DND-41 (cell line): Measurements from ENCODE around the gene PIK3CB.

Source experiments
- ATAC-seq: fragments of 200-7000 bp; cut with Tn5 transposase; 3 replicates; pipeline ENCODE4 v1.9.1; 2021; ENCODE audit warnings: low read depth; ENCODE audit not compliant: insufficient read depth
- DNase-seq: peaks from one replicate; pipeline ENCODE4 v3.0.0-alpha.2; 2020
- H2AFZ ChIP-seq: 2 replicates; pipeline ENCODE4 v1.6.0; 2012; ENCODE audit warnings: low read depth, low read length
- H3K27ac ChIP-seq: 2 replicates; pipeline ENCODE4 v1.5.1; 2012; ENCODE audit warnings: low read length, inconsistent platforms
- H3K27me3 ChIP-seq: fragments of 200-600 bp; sonication (generic); 2 replicates; pipeline ENCODE4 v1.6.0; 2012; ENCODE audit warnings: low read length, mild to moderate bottlenecking, inconsistent platforms; ENCODE audit not compliant: insufficient read depth, poor library complexity
- H3K36me3 ChIP-seq: 2 replicates; pipeline ENCODE4 v1.5.1; 2012; ENCODE audit warnings: low read length, inconsistent platforms; ENCODE audit not compliant: insufficient read depth
- H3K4me1 ChIP-seq: 2 replicates; pipeline ENCODE4 v1.5.1; 2012; ENCODE audit warnings: mild to moderate bottlenecking, low read length; ENCODE audit not compliant: insufficient read depth
- H3K4me2 ChIP-seq: 2 replicates; pipeline ENCODE4 v1.6.0; 2012; ENCODE audit warnings: mild to moderate bottlenecking, moderate library complexity, low read length, inconsistent platforms; ENCODE audit not compliant: insufficient read depth
- H3K4me3 ChIP-seq, 2 experiments: fragments of 200-600 bp in 1 of 2; shearing (Covaris generic) in 1 of 2; 2 replicates each; pipeline ENCODE4 v1.5.1; 2012 to 2016; ENCODE audit warnings: inconsistent platforms in 2 of 2, low read length in 2 of 2, mild to moderate bottlenecking in 2 of 2, low read depth in 1 of 2, moderate library complexity in 1 of 2
- H3K79me2 ChIP-seq: 2 replicates; pipeline ENCODE4 v1.6.0; 2012; ENCODE audit warnings: low read length, inconsistent platforms; ENCODE audit not compliant: insufficient read depth
- H3K9ac ChIP-seq: 2 replicates; pipeline ENCODE4 v1.6.0; 2012; ENCODE audit warnings: low read depth, mild to moderate bottlenecking, inconsistent platforms, low read length, moderate library complexity
- H3K9me3 ChIP-seq: 2 replicates; pipeline ENCODE4 v1.5.1; 2012; ENCODE audit warnings: low read length, moderate library complexity, mild to moderate bottlenecking, inconsistent platforms; ENCODE audit not compliant: insufficient read depth, severe bottlenecking
- H4K20me1 ChIP-seq: 2 replicates; pipeline ENCODE4 v1.6.0; 2012; ENCODE audit warnings: low read length; ENCODE audit not compliant: insufficient read depth
- EZH2 ChIP-seq: IDR thresholded peaks from 3 replicates; pipeline ENCODE4 v1.6.1; 2012; ENCODE audit warnings: borderline replicate concordance, low read depth, mild to moderate bottlenecking, moderate library complexity, low read length, inconsistent platforms; ENCODE audit not compliant: severe bottlenecking
- TF ChIP-seq, protein P1 (sequence below): IDR thresholded peaks from 2 replicates; pipeline ENCODE4 v1.5.1; 2012; ENCODE audit warnings: borderline replicate concordance, low read length, moderate library complexity, mild to moderate bottlenecking; ENCODE audit not compliant: poor library complexity, severe bottlenecking; ENCODE audit errors: extremely low read depth

The PIK3CB gene

DNA sequence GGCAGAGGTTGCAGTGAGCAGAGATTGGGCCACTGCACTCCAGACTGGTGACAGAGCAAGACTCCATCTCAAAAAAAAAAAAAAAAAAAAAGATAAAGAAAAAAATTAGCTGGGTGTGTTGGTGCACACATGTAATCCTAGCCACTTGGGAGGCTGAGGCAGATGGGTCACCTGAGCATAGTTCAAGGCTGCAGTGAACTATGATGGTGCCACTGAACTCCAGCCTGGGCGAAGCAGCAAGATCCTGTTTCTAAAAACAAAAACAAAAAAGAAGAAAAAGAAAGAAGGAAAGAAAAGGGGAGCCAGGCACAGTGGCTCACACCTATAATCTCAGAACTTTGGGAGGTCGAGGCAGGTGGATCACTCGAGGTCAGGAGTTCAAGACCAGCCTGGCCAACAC, 32.9 kb downstream of the PIK3CB start:
- Histone ChIP-seq H3K27ac (no peak overlapping the region), H3K27me3 (no peaks in the 10 kb centered on the region), H3K9ac (no peak overlapping the region), H3K79me2 (peaks cover 60% of the 10 kb centered on the region), H3K4me3 (no peak overlapping the region), H3K36me3 (no peaks in the 10 kb centered on the region), H2AFZ (no peak overlapping the region), H3K9me3 (no peaks in the 10 kb centered on the region), H3K4me2 (no peak overlapping the region), H3K4me1 (no peaks in the 10 kb centered on the region), H4K20me1 (peaks cover 17% of the 10 kb centered on the region; the same call in 1 of the 2 replicates)
- DNase-seq, result no peak
- no peak for ATAC-seq
- TF ChIP-seq, protein P1, sequence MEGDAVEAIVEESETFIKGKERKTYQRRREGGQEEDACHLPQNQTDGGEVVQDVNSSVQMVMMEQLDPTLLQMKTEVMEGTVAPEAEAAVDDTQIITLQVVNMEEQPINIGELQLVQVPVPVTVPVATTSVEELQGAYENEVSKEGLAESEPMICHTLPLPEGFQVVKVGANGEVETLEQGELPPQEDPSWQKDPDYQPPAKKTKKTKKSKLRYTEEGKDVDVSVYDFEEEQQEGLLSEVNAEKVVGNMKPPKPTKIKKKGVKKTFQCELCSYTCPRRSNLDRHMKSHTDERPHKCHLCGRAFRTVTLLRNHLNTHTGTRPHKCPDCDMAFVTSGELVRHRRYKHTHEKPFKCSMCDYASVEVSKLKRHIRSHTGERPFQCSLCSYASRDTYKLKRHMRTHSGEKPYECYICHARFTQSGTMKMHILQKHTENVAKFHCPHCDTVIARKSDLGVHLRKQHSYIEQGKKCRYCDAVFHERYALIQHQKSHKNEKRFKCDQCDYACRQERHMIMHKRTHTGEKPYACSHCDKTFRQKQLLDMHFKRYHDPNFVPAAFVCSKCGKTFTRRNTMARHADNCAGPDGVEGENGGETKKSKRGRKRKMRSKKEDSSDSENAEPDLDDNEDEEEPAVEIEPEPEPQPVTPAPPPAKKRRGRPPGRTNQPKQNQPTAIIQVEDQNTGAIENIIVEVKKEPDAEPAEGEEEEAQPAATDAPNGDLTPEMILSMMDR, result no peak
- no peak for TF ChIP-seq EZH2

DNA sequence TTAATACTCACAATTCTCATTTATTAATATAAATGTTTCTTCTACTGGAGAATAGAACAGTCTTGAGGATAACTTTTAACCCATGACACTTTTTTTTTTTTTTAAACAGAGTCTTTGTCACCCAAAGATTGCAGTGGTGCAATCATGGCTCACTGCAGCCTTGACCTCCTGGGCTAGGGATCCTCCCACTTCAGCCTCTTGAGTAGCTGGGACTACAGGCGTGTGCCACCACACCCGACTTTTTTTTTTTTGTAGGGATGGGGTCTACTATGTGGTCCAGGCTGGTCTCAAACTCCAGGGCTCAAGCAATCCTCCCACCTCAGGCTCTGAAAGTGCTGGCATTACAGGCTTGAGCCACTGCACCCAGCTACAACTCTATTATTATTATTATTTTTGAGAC, 34.5 kb downstream of the PIK3CB start:
- H3K9ac ChIP-seq, result no peak overlapping the region
- no peak for TF ChIP-seq EZH2
- TF ChIP-seq, protein P1, result no peak
- H3K27ac ChIP-seq, result no peak overlapping the region
- H3K36me3 ChIP-seq, result no peaks in the 10 kb centered on the region
- ATAC-seq (no peak), DNase-seq (no peak)
- H2AFZ ChIP-seq, result no peak overlapping the region
- no peak overlapping the region for H3K4me3 ChIP-seq
- no peaks in the 10 kb centered on the region for H3K9me3 ChIP-seq
- H4K20me1 ChIP-seq, result peaks cover 12% of the 10 kb centered on the region; the same call in 1 of the 2 replicates
- H3K27me3 ChIP-seq, result no peaks in the 10 kb centered on the region
- H3K79me2 ChIP-seq, result peaks cover 60% of the 10 kb centered on the region
- H3K4me1 ChIP-seq, result no peaks in the 10 kb centered on the region
- no peak overlapping the region for H3K4me2 ChIP-seq

DNA sequence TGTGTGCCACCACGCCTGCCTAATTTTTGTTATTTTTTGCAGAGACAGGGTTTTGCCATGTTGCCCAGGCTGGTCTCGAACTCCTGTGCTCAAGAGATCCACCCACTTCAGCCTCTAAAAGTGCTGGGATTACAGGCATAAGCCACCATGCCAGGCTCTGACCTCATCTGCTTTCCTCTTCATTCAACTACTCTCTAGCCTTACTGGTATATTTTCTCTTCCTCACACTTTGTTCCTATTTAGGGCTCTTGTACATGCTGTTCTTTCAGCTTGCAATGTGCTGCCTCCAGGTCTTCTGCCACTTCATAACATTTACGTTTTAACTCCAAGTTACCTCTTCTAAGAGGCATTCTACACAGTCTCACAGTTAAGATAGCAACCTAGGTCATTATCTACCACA, 34.9 kb downstream of the PIK3CB start:
- no peak overlapping the region for H3K9ac ChIP-seq
- no peaks in the 10 kb centered on the region for H3K9me3 ChIP-seq
- ATAC-seq, result no peak
- no peak overlapping the region for H2AFZ ChIP-seq
- no peak overlapping the region for H3K4me3 ChIP-seq
- no peaks in the 10 kb centered on the region for H3K4me1 ChIP-seq
- DNase-seq, result no peak
- peaks cover 60% of the 10 kb centered on the region for H3K79me2 ChIP-seq
- TF ChIP-seq EZH2, result no peak
- TF ChIP-seq, protein P1, result no peak
- peaks cover 12% of the 10 kb centered on the region; the same call in 1 of the 2 replicates for H4K20me1 ChIP-seq
- no peaks in the 10 kb centered on the region for H3K36me3 ChIP-seq
- no peaks in the 10 kb centered on the region for H3K27me3 ChIP-seq
- no peak overlapping the region for H3K4me2 ChIP-seq
- no peak overlapping the region for H3K27ac ChIP-seq

DNA sequence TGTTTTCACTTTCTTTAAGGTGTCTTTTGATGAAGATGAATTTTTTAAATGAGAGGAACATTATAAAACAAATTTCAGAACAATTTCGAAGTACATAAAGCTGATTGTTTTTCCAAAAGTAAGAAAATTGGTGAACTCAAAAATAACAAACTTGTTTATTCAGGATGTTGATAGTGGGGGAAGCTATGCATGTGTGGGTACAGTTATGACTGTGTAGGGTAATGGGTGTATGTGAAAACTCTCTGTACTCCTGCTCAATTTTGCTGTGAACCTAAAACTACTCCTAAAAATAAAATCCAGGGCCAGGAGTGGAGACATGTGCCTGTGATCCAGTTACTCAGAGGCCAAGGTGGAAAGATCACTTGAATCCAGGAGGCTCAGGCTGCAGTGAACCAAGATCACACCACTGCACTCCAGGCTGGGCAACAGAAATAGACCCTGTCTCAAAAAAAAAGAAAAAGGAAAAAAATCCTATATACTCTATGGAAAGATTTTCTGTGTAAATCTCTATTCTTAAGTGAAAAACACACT, 37.2 kb downstream of the PIK3CB start:
- Histone ChIP-seq H3K27me3 (no peaks in the 10 kb centered on the region), H3K79me2 (peaks cover 51% of the 10 kb centered on the region), H2AFZ (no peak overlapping the region), H3K4me1 (no peaks in the 10 kb centered on the region), H3K9me3 (no peaks in the 10 kb centered on the region), H3K4me2 (no peak overlapping the region), H3K27ac (no peak overlapping the region), H3K36me3 (peaks cover 4% of the 10 kb centered on the region), H4K20me1 (peaks cover 5% of the 10 kb centered on the region; the same call in 1 of the 2 replicates), H3K4me3 (no peak overlapping the region), H3K9ac (no peak overlapping the region)
- ATAC-seq, result no peak
- no peak for TF ChIP-seq EZH2
- TF ChIP-seq, protein P1, result no peak
- no peak for DNase-seq
